Liver (tissue), 9 donors: ENCODE measurements around the gene FGD4. TPM values are rescaled to one million over a fixed set of nuclear protein-coding genes. Genes with fewer than 3 reads are reported as not detected.

Source experiments
- DNase-seq: peaks from one replicate; pipeline ENCODE4 v3.0.0-alpha.2; 2017; ENCODE audit warnings: low spot score
- H3K27ac ChIP-seq, 2 donors: one replicate each; pipeline ENCODE4 v1.7.0; 2013; ENCODE audit warnings: inconsistent platforms in 2 of 2, low read length in 2 of 2, control low read depth in 1 of 2, low read depth in 1 of 2, mild to moderate bottlenecking in 1 of 2
- H3K27me3 ChIP-seq, 4 donors: one replicate each; pipeline versions ENCODE4 v1.6.1 to v1.7.0; 2013; ENCODE audit warnings: low read length in 3 of 4, inconsistent platforms in 1 of 4, mild to moderate bottlenecking in 1 of 4, moderate library complexity in 1 of 4; ENCODE audit not compliant: control insufficient read depth in 4 of 4, insufficient read depth in 4 of 4
- H3K36me3 ChIP-seq, 4 donors: one replicate each; pipeline versions ENCODE4 v1.6.1 to v1.7.0; 2013; ENCODE audit warnings: low read length in 3 of 4, mild to moderate bottlenecking in 3 of 4, low read depth in 1 of 4, moderate library complexity in 1 of 4; ENCODE audit not compliant: control insufficient read depth in 4 of 4, insufficient read depth in 3 of 4
- H3K4me1 ChIP-seq, 4 donors: one replicate each; pipeline versions ENCODE4 v1.6.1 to v1.7.0; 2013; ENCODE audit warnings: low read length in 3 of 4, mild to moderate bottlenecking in 3 of 4, moderate library complexity in 1 of 4; ENCODE audit not compliant: control insufficient read depth in 4 of 4, insufficient read depth in 4 of 4
- H3K4me3 ChIP-seq, 3 donors: one replicate each; pipeline versions ENCODE4 v1.6.1 to v1.7.0; 2013; ENCODE audit warnings: low read length in 3 of 3, control low read depth in 1 of 3, low read depth in 1 of 3, mild to moderate bottlenecking in 1 of 3
- H3K9ac ChIP-seq, 2 donors: one replicate each; pipeline ENCODE4 v1.7.0; 2013; ENCODE audit warnings: low read length in 2 of 2, mild to moderate bottlenecking in 2 of 2, moderate library complexity in 2 of 2, control low read depth in 1 of 2, low read depth in 1 of 2
- H3K9me3 ChIP-seq, 4 donors: one replicate each; pipeline versions ENCODE4 v1.6.1 to v1.7.0; 2013; ENCODE audit warnings: low read length in 3 of 4; ENCODE audit not compliant: control insufficient read depth in 4 of 4
- ATF3 ChIP-seq: IDR thresholded peaks from 2 replicates; pipeline ENCODE4 v1.6.1; 2016; ENCODE audit warnings: antibody characterized with exemption
- CTCF ChIP-seq: fragments of 150-350 bp; IDR thresholded peaks from 2 replicates; pipeline ENCODE4 v1.5.1; 2017; ENCODE audit warnings: improper control_type of control experiment, low read depth, low read length; ENCODE audit not compliant: missing input control
- EGR1 ChIP-seq, 2 donors: IDR thresholded peaks; 2 replicates each; pipeline ENCODE4 v1.6.1; 2016 to 2018; ENCODE audit warnings: antibody characterized with exemption in 2 of 2, low read depth in 2 of 2
- FOXA1 ChIP-seq: IDR thresholded peaks from 2 replicates; pipeline ENCODE4 v1.6.1; 2016; ENCODE audit warnings: antibody characterized with exemption
- FOXA2 ChIP-seq: IDR thresholded peaks from 2 replicates; pipeline ENCODE4 v1.6.1; 2016; ENCODE audit warnings: antibody characterized with exemption
- GABPA ChIP-seq, 2 donors: IDR thresholded peaks in 1 of 2; conservative IDR thresholded peaks in 1 of 2; 2 replicates each; pipeline ENCODE4 v1.6.1; 2016; ENCODE audit warnings: antibody characterized with exemption in 2 of 2, mild to moderate bottlenecking in 1 of 2, moderate library complexity in 1 of 2
- HNF4A ChIP-seq, 2 donors: conservative IDR thresholded peaks; 2 replicates each; pipeline ENCODE4 v1.6.1; 2016; ENCODE audit warnings: antibody characterized with exemption in 2 of 2, mild to moderate bottlenecking in 2 of 2
- HNF4G ChIP-seq: IDR thresholded peaks from 2 replicates; pipeline ENCODE4 v1.6.1; 2016; ENCODE audit warnings: antibody characterized with exemption
- JUND ChIP-seq, 2 donors: IDR thresholded peaks; 2 replicates each; pipeline ENCODE4 v1.6.1; 2016; ENCODE audit warnings: antibody characterized with exemption in 2 of 2
- MAX ChIP-seq: IDR thresholded peaks from 2 replicates; pipeline ENCODE4 v1.6.1; 2016; ENCODE audit warnings: antibody characterized with exemption
- NR2F2 ChIP-seq: IDR thresholded peaks from 2 replicates; pipeline ENCODE4 v1.6.1; 2016; ENCODE audit warnings: antibody characterized with exemption
- RAD21 ChIP-seq, 2 donors: IDR thresholded peaks; 2 replicates each; pipeline ENCODE4 v1.6.1; 2016; ENCODE audit warnings: antibody characterized with exemption in 2 of 2, mild to moderate bottlenecking in 2 of 2
- REST ChIP-seq: IDR thresholded peaks from 2 replicates; pipeline ENCODE4 v1.6.1; 2016; ENCODE audit warnings: antibody characterized with exemption, mild to moderate bottlenecking
- RXRA ChIP-seq, 2 donors: IDR thresholded peaks; 2 replicates each; pipeline ENCODE4 v1.6.1; 2017 to 2018; ENCODE audit warnings: antibody characterized with exemption in 2 of 2, mild to moderate bottlenecking in 1 of 2
- SP1 ChIP-seq: IDR thresholded peaks from 2 replicates; pipeline ENCODE4 v1.6.1; 2018; ENCODE audit warnings: antibody characterized with exemption, mild to moderate bottlenecking
- TAF1 ChIP-seq: conservative IDR thresholded peaks from 2 replicates; pipeline ENCODE4 v1.6.1; 2016; ENCODE audit warnings: antibody characterized with exemption, mild to moderate bottlenecking
- YY1 ChIP-seq: IDR thresholded peaks from 2 replicates; pipeline ENCODE4 v1.6.1; 2016; ENCODE audit warnings: antibody characterized with exemption, mild to moderate bottlenecking
- ZBTB33 ChIP-seq: IDR thresholded peaks from 2 replicates; pipeline ENCODE4 v1.6.1; 2016; ENCODE audit warnings: antibody characterized with exemption
- WGBS: extraction: QIAGEN DNeasy Blood & Tissue Kit; methylation state at CpG from one replicate; pipeline ENCODE4 v1.1.7; 2013; 5-methylcytosine and 5-hydroxymethylcytosine counted together
- polyA plus RNA-seq, 2 donors: library from polyadenylated mRNA; stranded (reverse) in 1 of 2; unstranded in 1 of 2; fragments of 200-250 nt in 1 of 2; fragments of >200 nt in 1 of 2; fragmentation: Nextera tagmentation in 1 of 2; extraction: Ambion mirVana in 1 of 2; gene quantifications; one replicate each; pipeline versions ENCODE4 v1.2.1 to v1.2.3, GENCODE V29; 2013 to 2015
- total RNA-seq, 2 donors: library from RNA; depleted of rRNA; stranded (reverse); fragments of >200 nt; gene quantifications; one replicate each; pipeline ENCODE4 v1.2.3, GENCODE V29; 2014
- donor health status: healthy.
- donor health status: healthy.
- donor health status: healthy.
- donor health status: healthy.
- donor health status: healthy.

The FGD4 gene
- total and polyA plus RNA-seq, 4 donors = 3.8 to 26.4 (median 9.0) TPM

- Histone ChIP-seq H3K9me3 (no peaks in the 10 kb centered on the region), H3K4me1 (peaks cover 0 to 3% (median under 1%) of the 10 kb centered on the region in 4 donors), H3K9ac (no peak overlapping the region), H3K27ac (no peak overlapping the region), H3K4me3 (no peak overlapping the region), H3K27me3 (no peaks in the 10 kb centered on the region), H3K36me3 (no peaks in the 10 kb centered on the region)
- DNase-seq = no peak
- no peak for TF ChIP-seq REST
- TF ChIP-seq RXRA (IDR thresholded peaks at IDR 0.05) = no peak
- TF ChIP-seq MAX = no peak
- TF ChIP-seq GABPA (IDR thresholded peaks at IDR 0.05 in 1 of 2, conservative IDR thresholded peaks at IDR 0.05 in 1 of 2) = no peak
- no peak for TF ChIP-seq EGR1 (IDR thresholded peaks at IDR 0.05; ENCODE audit: low read depth in 2 of 2)
- TF ChIP-seq TAF1 = no peak
- TF ChIP-seq FOXA1 = no peak
- no peak for TF ChIP-seq SP1
- no peak for TF ChIP-seq RAD21 (IDR thresholded peaks at IDR 0.05)
- TF ChIP-seq ATF3 = no peak
- TF ChIP-seq NR2F2 = no peak
- TF ChIP-seq YY1 = no peak
- TF ChIP-seq FOXA2 = no peak
- TF ChIP-seq CTCF = no peak
- TF ChIP-seq JUND (IDR thresholded peaks at IDR 0.05) = no peak
- no peak for TF ChIP-seq ZBTB33
- TF ChIP-seq HNF4G = no peak
- no peak for TF ChIP-seq HNF4A (conservative IDR thresholded peaks at IDR 0.05)
- 75% methylated on average over 2 of the region's 2 CpGs for WGBS
These were observed 89.7 kb downstream of the FGD4 start for GRCh38 chr12:32489070-32489469.
